PC-3 (cell line): Measurements from ENCODE around the gene SOX30. TPM values are rescaled to one million over a fixed set of nuclear protein-coding genes. Genes with fewer than 3 reads are reported as not detected.

Experiments
- ATAC-seq: fragments of 200-7000 bp; cut with Tn5 transposase; 2 replicates; pipeline ENCODE4 v1.9.1; 2020; ENCODE audit warnings: mild to moderate bottlenecking, moderate library complexity
- BruUV-seq: library from RNA; stranded (reverse); fragments of 400-500 nt; replicated peaks from 2 replicates; lab custom pipeline; 2021; lab: Mats Ljungman, UMichigan
- CTCF ChIA-PET: fragments of 300-600 bp; sonication (Branson Sonifier 250); formaldehyde crosslinking; loops from one replicate; lab custom pipeline; 2022; ENCODE audit warnings: antibody characterized with exemption; lab: Charles Lee
- POLR2A ChIA-PET: fragments of 300-600 bp; sonication (Branson Sonifier 250); formaldehyde crosslinking; loops from one replicate; lab custom pipeline; 2022; ENCODE audit warnings: antibody characterized with exemption; ENCODE audit not compliant: unreplicated experiment; lab: Charles Lee
- DNase-seq: peaks from one replicate; pipeline ENCODE4 v3.0.0-alpha.2; 2015
- H2AFZ ChIP-seq: fragments of 300-600 bp; sonication (generic); 2 replicates; pipeline ENCODE4 v1.6.0; 2016; ENCODE audit warnings: antibody characterized with exemption, low read length
- H3F3A ChIP-seq: fragments of 300-600 bp; sonication (generic); one replicate; pipeline ENCODE4 v1.6.0; 2017; ENCODE audit warnings: antibody characterized with exemption, low read length, control low read depth, mild to moderate bottlenecking; ENCODE audit not compliant: unreplicated experiment
- H3K27ac ChIP-seq: fragments of 300-600 bp; sonication (generic); 2 replicates; pipeline ENCODE4 v1.5.1; 2016; ENCODE audit warnings: mild to moderate bottlenecking, low read length
- H3K27me3 ChIP-seq: fragments of 300-600 bp; sonication (generic); 2 replicates; pipeline ENCODE4 v1.6.1; 2016; ENCODE audit warnings: low read length, mixed read lengths
- H3K36me3 ChIP-seq: fragments of 300-600 bp; sonication (generic); 2 replicates; pipeline ENCODE4 v1.6.1; 2016; ENCODE audit warnings: low read depth, mixed run types, low read length, mixed read lengths
- H3K4me1 ChIP-seq: fragments of 300-600 bp; sonication (generic); 2 replicates; pipeline ENCODE4 v1.5.1; 2016; ENCODE audit warnings: low read length; ENCODE audit not compliant: insufficient read depth
- H3K4me2 ChIP-seq: fragments of 300-600 bp; sonication (generic); 2 replicates; pipeline ENCODE4 v1.6.0; 2016; ENCODE audit warnings: low read length
- H3K4me3 ChIP-seq: fragments of 300-600 bp; sonication (generic); 2 replicates; pipeline ENCODE4 v1.5.1; 2016; ENCODE audit warnings: mild to moderate bottlenecking, low read length, mixed read lengths
- H3K79me2 ChIP-seq: fragments of 300-600 bp; sonication (generic); 2 replicates; pipeline ENCODE4 v1.6.1; 2017; ENCODE audit warnings: low read length, mixed read lengths
- H3K9ac ChIP-seq: fragments of 300-600 bp; sonication (generic); 2 replicates; pipeline ENCODE4 v1.6.0; 2016; ENCODE audit warnings: mild to moderate bottlenecking, low read length
- H3K9me2 ChIP-seq: fragments of 300-600 bp; sonication (generic); replicated peaks from 2 replicates; pipeline ENCODE4 v1.6.1; 2016; ENCODE audit warnings: mixed run types, low read length, mixed read lengths
- H3K9me3 ChIP-seq: fragments of 300-600 bp; sonication (generic); 2 replicates; pipeline ENCODE4 v1.6.1; 2016; ENCODE audit warnings: low read length, mixed read lengths
- H4K20me1 ChIP-seq: fragments of 300-600 bp; sonication (generic); 2 replicates; pipeline ENCODE4 v1.6.1; 2016; ENCODE audit warnings: low read length, mixed read lengths
- EZH2 ChIP-seq: fragments of 300-600 bp; sonication (generic); IDR thresholded peaks from one replicate; pipeline ENCODE4 v1.6.1; 2017; ENCODE audit warnings: antibody characterized with exemption, mild to moderate bottlenecking, low read length; ENCODE audit not compliant: unreplicated experiment
- EZH2phosphoT487 ChIP-seq: fragments of 300-600 bp; sonication (generic); IDR thresholded peaks from 2 replicates; pipeline ENCODE4 v1.6.1; 2018; ENCODE audit warnings: mild to moderate bottlenecking, antibody characterized with exemption, low read length, borderline replicate concordance
- intact Hi-C: fragments of 100-400 bp; cut with micrococcal nuclease; formaldehyde crosslinking; loops from 2 replicates; pipeline ENCODE4 v1.9.0; 2023
- total RNA-seq: library from RNA; depleted of rRNA; stranded (reverse); fragments of >200 nt; gene quantifications from 2 replicates; pipeline ENCODE4 v1.2.3, GENCODE V29; 2014; rRNA removed
- TF ChIP-seq, protein P1 (sequence below): fragments of 300-600 bp; sonication (generic); conservative IDR thresholded peaks from 2 replicates; pipeline ENCODE4 v1.5.1; 2017; ENCODE audit warnings: antibody characterized with exemption, low read depth, mild to moderate bottlenecking, low read length

The SOX30 gene
- total RNA-seq, 1 experiment from 2014 or later: 0.51 TPM

DNA sequence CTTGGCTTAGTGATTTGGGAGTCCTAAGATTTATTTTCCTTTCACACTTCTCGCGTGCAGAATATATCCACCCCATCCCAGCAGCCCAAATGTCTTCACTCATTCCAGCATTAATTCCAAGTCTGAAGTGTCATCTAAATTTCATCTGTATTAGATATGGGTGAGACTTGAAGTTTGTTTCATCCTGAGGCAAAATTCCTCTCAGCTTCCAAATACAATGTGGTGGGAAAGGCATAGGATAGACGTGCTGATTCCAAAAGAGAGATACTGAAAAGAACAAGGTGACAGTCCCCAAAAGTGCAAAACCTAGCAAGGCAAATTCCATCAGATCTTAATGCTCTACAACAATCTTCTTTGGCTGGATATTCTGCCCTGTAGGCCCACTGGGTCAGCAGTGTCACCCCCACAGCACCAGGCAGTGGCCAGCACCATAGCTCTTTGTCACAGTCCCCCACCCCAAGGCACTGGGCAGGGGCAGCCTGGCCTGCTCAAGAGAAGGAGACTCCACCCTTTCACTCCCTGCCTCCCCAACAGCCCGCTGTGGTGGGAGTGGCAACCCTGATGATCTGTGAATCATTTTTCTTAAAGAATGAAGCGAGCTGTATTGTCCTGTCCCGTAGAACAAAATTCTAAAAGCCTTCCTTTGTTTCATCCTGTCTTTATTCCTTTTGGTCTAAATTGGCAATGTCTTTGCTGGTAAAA, 74.0 kb downstream of the SOX30 start:
- H3K27ac ChIP-seq: no peak overlapping the region
- H3K4me1 ChIP-seq: peaks cover 34% of the 10 kb centered on the region
- H3K9ac ChIP-seq: no peak overlapping the region
- no peaks in the 10 kb centered on the region for H3K27me3 ChIP-seq
- ChIA-PET CTCF (interaction anchor here (0.6 kb wide), 1 partner anchor 208 kb away, joined by 3 read pairs; no protein-coding TSS in a partner anchor), POLR2A (interaction anchor here (0.6 kb wide), 2 partner anchors 11 to 114 kb away, joined by 5 to 10 read pairs; no protein-coding TSS in a partner anchor)
- H3K9me2 ChIP-seq: no peaks in the 10 kb centered on the region
- TF ChIP-seq, protein P1, sequence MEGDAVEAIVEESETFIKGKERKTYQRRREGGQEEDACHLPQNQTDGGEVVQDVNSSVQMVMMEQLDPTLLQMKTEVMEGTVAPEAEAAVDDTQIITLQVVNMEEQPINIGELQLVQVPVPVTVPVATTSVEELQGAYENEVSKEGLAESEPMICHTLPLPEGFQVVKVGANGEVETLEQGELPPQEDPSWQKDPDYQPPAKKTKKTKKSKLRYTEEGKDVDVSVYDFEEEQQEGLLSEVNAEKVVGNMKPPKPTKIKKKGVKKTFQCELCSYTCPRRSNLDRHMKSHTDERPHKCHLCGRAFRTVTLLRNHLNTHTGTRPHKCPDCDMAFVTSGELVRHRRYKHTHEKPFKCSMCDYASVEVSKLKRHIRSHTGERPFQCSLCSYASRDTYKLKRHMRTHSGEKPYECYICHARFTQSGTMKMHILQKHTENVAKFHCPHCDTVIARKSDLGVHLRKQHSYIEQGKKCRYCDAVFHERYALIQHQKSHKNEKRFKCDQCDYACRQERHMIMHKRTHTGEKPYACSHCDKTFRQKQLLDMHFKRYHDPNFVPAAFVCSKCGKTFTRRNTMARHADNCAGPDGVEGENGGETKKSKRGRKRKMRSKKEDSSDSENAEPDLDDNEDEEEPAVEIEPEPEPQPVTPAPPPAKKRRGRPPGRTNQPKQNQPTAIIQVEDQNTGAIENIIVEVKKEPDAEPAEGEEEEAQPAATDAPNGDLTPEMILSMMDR: no peak
- no peak for TF ChIP-seq EZH2phosphoT487
- no peak for TF ChIP-seq EZH2
- H3K4me3 ChIP-seq: no peak overlapping the region
- H4K20me1 ChIP-seq: peaks cover 14% of the 10 kb centered on the region
- peaks cover 26% of the 10 kb centered on the region for H3K79me2 ChIP-seq
- H3F3A ChIP-seq: no peaks in the 10 kb centered on the region
- intact Hi-C loops: loop anchor here (10.0 kb wide), 1 partner anchor 243 kb away; no protein-coding TSS in a partner anchor
- H3K4me2 ChIP-seq: no peak overlapping the region
- no peaks in the 10 kb centered on the region for H3K9me3 ChIP-seq
- BruUV-seq: no TSS peak
- DNase-seq (no peak), ATAC-seq (no peak)
- H2AFZ ChIP-seq: no peak overlapping the region
- H3K36me3 ChIP-seq: no peaks in the 10 kb centered on the region

DNA sequence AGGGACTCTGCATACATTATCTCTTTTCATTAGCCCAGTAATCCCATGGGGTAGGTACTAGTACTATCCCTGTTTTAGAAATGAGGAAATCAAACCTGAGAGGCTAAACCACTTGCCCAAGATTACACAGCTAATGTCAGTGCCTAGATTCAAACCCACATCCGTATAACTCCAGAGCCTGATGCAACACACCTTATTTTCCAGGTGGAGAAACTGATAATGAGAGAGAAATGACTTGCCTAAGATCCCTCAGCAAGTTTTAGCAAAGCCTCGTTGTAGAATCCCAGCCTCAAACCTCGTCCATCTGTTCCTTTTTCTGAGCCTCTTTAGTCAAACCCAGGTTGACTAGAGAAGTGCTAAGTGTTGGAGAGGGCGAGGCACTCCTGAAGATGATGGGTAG, 75.6 kb downstream of the SOX30 start:
- ATAC-seq: no peak
- Histone ChIP-seq H4K20me1 (peaks cover 21% of the 10 kb centered on the region), H3K4me3 (no peak overlapping the region), H3K79me2 (peaks cover 42% of the 10 kb centered on the region), H2AFZ (0 out of 2 replicates have a peak overlapping the region, but pooled peaks have one; percentile 88), H3K27me3 (no peaks in the 10 kb centered on the region), H3K9ac (0 out of 2 replicates have a peak overlapping the region, but pooled peaks have one; percentile 97), H3K9me2 (no peaks in the 10 kb centered on the region), H3K4me1 (peaks cover 33% of the 10 kb centered on the region), H3K27ac (no peak overlapping the region), H3K4me2 (peak overlapping the region; percentile 94), H3F3A (no peaks in the 10 kb centered on the region), H3K9me3 (no peaks in the 10 kb centered on the region), H3K36me3 (peaks cover 8% of the 10 kb centered on the region; the same call in 1 of the 2 replicates)
- DNase-seq: no peak
- intact Hi-C loops: loop anchor here (1.0 to 10.0 kb wide), 2 partner anchors 89 to 242 kb away; no protein-coding TSS in a partner anchor
- BruUV-seq: no TSS peak
- CTCF ChIA-PET: no interaction called here
- TF ChIP-seq EZH2 (no peak), EZH2phosphoT487 (no peak)
- TF ChIP-seq, protein P1: no peak
- POLR2A ChIA-PET: no interaction called here

Other genes with a start within 250 kb of the SOX30 start
- gene NIPAL4, start 192.2 kb downstream of the SOX30 start, total RNA-seq: 1.0 and 1.8 TPM in 2 replicates
- gene ADAM19, start 76.7 kb downstream of the SOX30 start, total RNA-seq: 115 and 130 TPM in 2 replicates
- 0.84 TPM in 1 of 2 replicates, not detected in the other for gene C5orf52, start 19.1 kb upstream of the SOX30 start, total RNA-seq
- 45.1 and 45.3 TPM in 2 replicates for gene THG1L, start 79.0 kb upstream of the SOX30 start, total RNA-seq
- 5.0 and 5.1 TPM in 2 replicates for gene LSM11, start 91.3 kb upstream of the SOX30 start, total RNA-seq
- 125 and 131 TPM in 2 replicates for gene CLINT1, start 206.7 kb upstream of the SOX30 start, total RNA-seq